Activated naive CD8-positive, alpha-beta T cell (primary cell): Measurements from ENCODE around the gene CDH12.

Experiments
- H3K27ac Mint-ChIP-seq: one replicate; pipeline ENCODE4 v1.8.0; 2021; ENCODE audit warnings: mixed read lengths
- H3K27me3 Mint-ChIP-seq: one replicate; pipeline ENCODE4 v1.8.0; 2021; ENCODE audit warnings: mixed read lengths
- H3K36me3 Mint-ChIP-seq: one replicate; pipeline ENCODE4 v1.8.0; 2021; ENCODE audit warnings: mixed read lengths
- H3K4me1 Mint-ChIP-seq: one replicate; pipeline ENCODE4 v1.8.0; 2021; ENCODE audit warnings: low read depth, mixed read lengths
- H3K4me3 Mint-ChIP-seq: one replicate; pipeline ENCODE4 v1.8.0; 2021; ENCODE audit warnings: mild to moderate bottlenecking, mixed read lengths
- H3K9me3 Mint-ChIP-seq: one replicate; pipeline ENCODE4 v1.8.0; 2021; ENCODE audit warnings: low read depth, mixed read lengths

CDH12 gene

DNA sequence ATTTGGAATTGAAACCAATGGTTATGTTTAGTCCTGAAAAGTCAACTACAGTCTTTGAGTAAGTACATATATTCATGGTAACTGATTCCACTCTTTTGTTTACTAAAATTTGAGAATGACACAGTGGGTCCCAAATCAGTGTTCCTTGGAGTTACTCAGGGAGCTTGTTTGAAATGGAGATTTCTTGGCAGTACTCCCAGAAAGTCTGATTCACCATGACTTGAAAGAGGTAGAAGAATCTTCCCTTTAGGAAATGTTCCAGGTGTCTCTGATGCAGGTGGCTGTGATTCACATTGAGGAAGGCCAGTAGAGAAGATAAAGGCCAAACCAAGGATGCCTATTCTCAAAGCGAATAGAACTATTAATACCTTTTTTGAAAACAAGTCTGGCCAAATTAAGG, 1078.3 kb downstream of the CDH12 start:
- Mint-ChIP-seq H3K27ac (no peak overlapping the region), H3K36me3 (no peaks in the 10 kb centered on the region), H3K4me1 (no peaks in the 10 kb centered on the region), H3K27me3 (no peaks in the 10 kb centered on the region), H3K4me3 (no peak overlapping the region), H3K9me3 (peaks cover 13% of the 10 kb centered on the region)

DNA sequence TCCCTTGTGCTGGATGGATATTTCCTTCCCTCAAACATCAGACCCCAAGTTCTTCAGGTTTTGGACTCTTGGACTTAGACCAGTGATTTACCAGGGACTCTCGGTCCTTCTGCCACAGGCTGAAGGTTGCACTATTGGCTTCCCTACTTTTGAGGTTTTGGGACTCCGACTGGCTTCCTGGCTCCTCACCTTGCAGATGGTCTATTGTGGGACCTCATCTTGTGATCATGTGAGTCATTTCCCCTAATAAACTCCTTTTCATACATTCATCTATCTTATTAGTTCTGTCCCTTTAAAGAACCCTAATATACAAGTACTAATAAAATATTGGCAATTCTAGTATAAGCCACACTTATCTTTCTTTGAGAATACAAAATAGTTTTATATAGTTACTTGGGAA, 1078.9 kb downstream of the CDH12 start:
- Mint-ChIP-seq H3K27ac (no peak overlapping the region), H3K4me1 (no peaks in the 10 kb centered on the region), H3K9me3 (peaks cover 13% of the 10 kb centered on the region), H3K4me3 (no peak overlapping the region), H3K36me3 (no peaks in the 10 kb centered on the region), H3K27me3 (no peaks in the 10 kb centered on the region)

DNA sequence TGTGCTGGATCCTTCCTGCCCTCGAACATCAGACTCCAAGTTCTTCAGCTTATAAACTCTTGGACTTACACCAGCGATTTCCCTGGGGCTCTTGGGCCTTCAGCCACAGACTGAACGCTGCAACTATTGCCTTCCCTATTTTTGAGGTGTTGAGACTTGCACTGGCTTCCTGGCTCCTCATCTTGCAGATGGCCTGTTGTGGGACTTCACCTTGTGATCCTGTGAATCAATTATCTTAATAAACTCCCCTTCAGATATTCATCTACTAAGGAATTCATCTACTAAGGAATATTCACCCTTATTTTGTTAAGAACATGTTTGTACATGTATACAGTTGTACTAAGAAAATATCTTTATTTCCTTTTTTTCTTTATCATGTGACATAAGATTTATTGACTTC, 1079.7 kb downstream of the CDH12 start:
- no peaks in the 10 kb centered on the region for H3K36me3 Mint-ChIP-seq
- no peaks in the 10 kb centered on the region for H3K27me3 Mint-ChIP-seq
- peaks cover 13% of the 10 kb centered on the region for H3K9me3 Mint-ChIP-seq
- no peaks in the 10 kb centered on the region for H3K4me1 Mint-ChIP-seq
- H3K27ac Mint-ChIP-seq: no peak overlapping the region
- H3K4me3 Mint-ChIP-seq: no peak overlapping the region

- Mint-ChIP-seq H3K9me3 (no peaks in the 10 kb centered on the region), H3K4me1 (no peaks in the 10 kb centered on the region), H3K4me3 (no peak overlapping the region), H3K36me3 (no peaks in the 10 kb centered on the region), H3K27ac (no peak overlapping the region), H3K27me3 (no peaks in the 10 kb centered on the region)
Measured at GRCh38 chr5:21765406-21765805, 1087.7 kb downstream of the CDH12 start.

- no peaks in the 10 kb centered on the region for H3K27me3 Mint-ChIP-seq
- no peak overlapping the region for H3K27ac Mint-ChIP-seq
- no peaks in the 10 kb centered on the region for H3K4me1 Mint-ChIP-seq
- H3K36me3 Mint-ChIP-seq: no peaks in the 10 kb centered on the region
- H3K4me3 Mint-ChIP-seq: no peak overlapping the region
- H3K9me3 Mint-ChIP-seq: peaks cover 9% of the 10 kb centered on the region
Measured at GRCh38 chr5:21739096-21739495, 1114.0 kb downstream of the CDH12 start.

- no peaks in the 10 kb centered on the region for H3K36me3 Mint-ChIP-seq
- H3K9me3 Mint-ChIP-seq: peaks cover 7% of the 10 kb centered on the region
- H3K27ac Mint-ChIP-seq: no peak overlapping the region
- no peak overlapping the region for H3K4me3 Mint-ChIP-seq
- H3K27me3 Mint-ChIP-seq: no peaks in the 10 kb centered on the region
- no peaks in the 10 kb centered on the region for H3K4me1 Mint-ChIP-seq
Measured at GRCh38 chr5:21723500-21723899, 1129.6 kb downstream of the CDH12 start.

- H3K4me1 Mint-ChIP-seq: no peaks in the 10 kb centered on the region
- H3K36me3 Mint-ChIP-seq: no peaks in the 10 kb centered on the region
- H3K27ac Mint-ChIP-seq: no peak overlapping the region
- no peaks in the 10 kb centered on the region for H3K27me3 Mint-ChIP-seq
- H3K9me3 Mint-ChIP-seq: no peaks in the 10 kb centered on the region
- H3K4me3 Mint-ChIP-seq: no peak overlapping the region
Measured at GRCh38 chr5:21711866-21712758, 1141.0 kb downstream of the CDH12 start.

- no peak overlapping the region for H3K4me3 Mint-ChIP-seq
- H3K27me3 Mint-ChIP-seq: no peaks in the 10 kb centered on the region
- H3K27ac Mint-ChIP-seq: no peak overlapping the region
- no peaks in the 10 kb centered on the region for H3K9me3 Mint-ChIP-seq
- H3K36me3 Mint-ChIP-seq: no peaks in the 10 kb centered on the region
- H3K4me1 Mint-ChIP-seq: no peaks in the 10 kb centered on the region
Measured at GRCh38 chr5:21709770-21710169, 1143.4 kb downstream of the CDH12 start.

- Mint-ChIP-seq H3K27me3 (no peaks in the 10 kb centered on the region), H3K4me1 (no peaks in the 10 kb centered on the region), H3K27ac (no peak overlapping the region), H3K4me3 (no peak overlapping the region), H3K9me3 (no peaks in the 10 kb centered on the region), H3K36me3 (no peaks in the 10 kb centered on the region)
Measured at GRCh38 chr5:21704974-21705668, 1148.0 kb downstream of the CDH12 start.

- Mint-ChIP-seq H3K27me3 (no peaks in the 10 kb centered on the region), H3K4me3 (no peak overlapping the region), H3K9me3 (peaks cover 4% of the 10 kb centered on the region), H3K36me3 (no peaks in the 10 kb centered on the region), H3K4me1 (no peaks in the 10 kb centered on the region), H3K27ac (no peak overlapping the region)
Measured at GRCh38 chr5:21701317-21701716, 1151.8 kb downstream of the CDH12 start.
